A549 (cell line): ENCODE results near the gene SND1. TPM values are rescaled to one million over a fixed set of nuclear protein-coding genes. Genes with fewer than 3 reads are reported as not detected.

Source experiments
- ATAC-seq, 2 experiments: fragments of 200-7000 bp in 1 of 2; fragments of >200 bp in 1 of 2; cut with Nextera tagmentation in 1 of 2; cut with Tn5 transposase in 1 of 2; 3 replicates each; pipeline versions ENCODE4 v1.8.0 to v1.9.1; 2018 to 2020; ENCODE audit warnings: mild to moderate bottlenecking in 1 of 2, moderate library complexity in 1 of 2
- CTCF ChIA-PET: fragments of 300-600 bp; sonication (Branson Sonifier 250); formaldehyde crosslinking; extraction: SDS; loops from one replicate; lab custom pipeline; 2021; ENCODE audit warnings: antibody characterized with exemption, inconsistent platforms; lab: Yijun Ruan, JAX
- POLR2A ChIA-PET: fragments of 350-600 bp; formaldehyde crosslinking; extraction: SDS; loops from one replicate; lab custom pipeline; 2021; ENCODE audit warnings: antibody characterized with exemption, inconsistent platforms; lab: Yijun Ruan, JAX
- DNase-seq, 2 experiments: peaks; one replicate each; pipeline versions ENCODE4 v3.0.0 to v3.0.0-alpha.2; 2011 to 2016; ENCODE audit warnings: low read depth in 1 of 2, low spot score in 1 of 2
- FAIRE-seq: peaks from 2 replicates; lab custom pipeline; 2011; peaks lifted over from hg19 to GRCh38; lab: Jason Lieb, UNC
- H3K27ac ChIP-seq, 2 experiments: fragments of >200 bp; sonication (Bioruptor Twin); formaldehyde crosslinking; 3 replicates each; pipeline ENCODE4 v1.5.1; 2016 to 2017
- H3K4me1 ChIP-seq: fragments of >200 bp; sonication (Bioruptor Twin); formaldehyde crosslinking; 3 replicates; pipeline ENCODE4 v1.6.1; 2016
- H3K4me2 ChIP-seq: fragments of >200 bp; sonication (Bioruptor Twin); formaldehyde crosslinking; 3 replicates; pipeline ENCODE4 v1.6.1; 2016
- H3K4me3 ChIP-seq: fragments of >200 bp; sonication (Bioruptor Twin); formaldehyde crosslinking; 3 replicates; pipeline ENCODE4 v1.5.1; 2016
- H3K9me3 ChIP-seq: fragments of >200 bp; sonication (Bioruptor Twin); formaldehyde crosslinking; 3 replicates; pipeline ENCODE4 v1.6.1; 2016
- CBX2 ChIP-seq: fragments of 200-600 bp; sonication (generic); IDR thresholded peaks from 2 replicates; pipeline ENCODE4 v1.6.1; 2016; ENCODE audit warnings: low read depth, mild to moderate bottlenecking, borderline replicate concordance
- CEBPB ChIP-seq, 2 experiments: fragments of >200 bp in 1 of 2; sonication (Bioruptor Twin) in 1 of 2; formaldehyde crosslinking in 1 of 2; IDR thresholded peaks; 2 replicates each; pipeline ENCODE4 v1.6.1; 2012 to 2016
- EHF ChIP-seq: fragments of 250-450 bp; sonication (Bioruptor Pico); IDR thresholded peaks from 2 replicates; pipeline ENCODE4 v1.5.0; 2020; ENCODE audit warnings: mild to moderate bottlenecking
- EHMT2 ChIP-seq: fragments of 200-600 bp; sonication (generic); IDR thresholded peaks from 2 replicates; pipeline ENCODE4 v1.6.1; 2016; ENCODE audit warnings: antibody characterized with exemption, low read depth, mild to moderate bottlenecking, moderate library complexity
- FOSL2 ChIP-seq, 2 experiments: fragments of 450-650 bp in 1 of 2; fragments of >200 bp in 1 of 2; sonication (Bioruptor Twin) in 1 of 2; formaldehyde crosslinking; IDR thresholded peaks; 2 replicates each; pipeline versions ENCODE4 v1.5.0 to v1.6.1; 2016 to 2020; ENCODE audit warnings: mild to moderate bottlenecking in 1 of 2, moderate library complexity in 1 of 2
- HES2 ChIP-seq: fragments of >200 bp; sonication (Bioruptor Twin); formaldehyde crosslinking; IDR thresholded peaks from 2 replicates; pipeline ENCODE4 v1.6.1; 2016
- HEYL ChIP-seq: fragments of 250-450 bp; sonication (Bioruptor Pico); IDR thresholded peaks from 2 replicates; pipeline ENCODE4 v1.8.0; 2021; ENCODE audit warnings: mild to moderate bottlenecking, moderate library complexity
- JUN ChIP-seq, 2 experiments: fragments of >200 bp; sonication (Bioruptor Twin); formaldehyde crosslinking; IDR thresholded peaks; 2 replicates in 1 of 2; 3 replicates in 1 of 2; pipeline ENCODE4 v1.6.1; 2016 to 2017
- JUNB ChIP-seq: fragments of >200 bp; sonication (Bioruptor Twin); formaldehyde crosslinking; IDR thresholded peaks from 2 replicates; pipeline ENCODE4 v1.6.1; 2016
- MAZ ChIP-seq: fragments of 150-350 bp; IDR thresholded peaks from 2 replicates; pipeline ENCODE4 v1.6.1; 2014; ENCODE audit warnings: antibody characterized with exemption, low read depth, low read length, borderline replicate concordance
- REST ChIP-seq: fragments of 200-600 bp; sonication (generic); IDR thresholded peaks from 2 replicates; pipeline ENCODE4 v1.6.1; 2016; ENCODE audit warnings: antibody characterized with exemption, mild to moderate bottlenecking, moderate library complexity
- RFX5 ChIP-seq: fragments of 450-650 bp; IDR thresholded peaks from 2 replicates; pipeline ENCODE4 v1.7.1; 2014; ENCODE audit warnings: antibody characterized with exemption, mild to moderate bottlenecking, moderate library complexity
- TFCP2L1 ChIP-seq: fragments of 250-450 bp; sonication (Bioruptor Pico); IDR thresholded peaks from 2 replicates; pipeline ENCODE4 v1.5.0; 2021; ENCODE audit warnings: mild to moderate bottlenecking
- ZFP36 ChIP-seq: fragments of 450-650 bp; IDR thresholded peaks from 2 replicates; pipeline ENCODE4 v1.6.1; 2014; ENCODE audit warnings: borderline replicate concordance; ENCODE audit not compliant: partially characterized antibody
- ZSCAN20 ChIP-seq: fragments of 250-450 bp; sonication (Bioruptor Pico); IDR thresholded peaks from 2 replicates; pipeline ENCODE4 v1.8.0; 2022; ENCODE audit warnings: mild to moderate bottlenecking, moderate library complexity
- WGBS: methylation state at CpG from one replicate; pipeline ENCODE4 v1.1.6; 2017; ENCODE audit errors: missing lambda C conversion rate; 5-methylcytosine and 5-hydroxymethylcytosine counted together
- polyA plus RNA-seq, 4 experiments: library from polyadenylated mRNA; depleted of rRNA in 3 of 4; stranded (reverse); fragments of >200 nt; fragmentation: RNase III in 1 of 4; extraction: RNeasy Plus Mini Kit Qiagen cat#74134 plus additional on column Dnase treatment in 1 of 4; gene quantifications; 2 replicates in 3 of 4; 3 replicates in 1 of 4; pipeline ENCODE4 v1.2.3, GENCODE V29; 2011 to 2017
- TF ChIP-seq, protein P1 (sequence below): fragments of 250-450 bp; sonication (Bioruptor Pico); IDR thresholded peaks from 2 replicates; pipeline ENCODE4 v1.5.0; 2020; ENCODE audit warnings: low read depth, mild to moderate bottlenecking, moderate library complexity

Gene SND1
- polyA plus RNA-seq, 2 of the 4 experiments (the other 2 are of a cell fraction): 102 to 138 TPM

GRCh38 chr7:127780489-127780888, 128.5 kb downstream of the SND1 start (continued):
- no peak for TF ChIP-seq TFCP2L1 (CRISPR knock-in tag)

GRCh38 chr7:127781081-127781480, 129.1 kb downstream of the SND1 start:
- no peak for DNase-seq
- 61% methylated on average over 4 of the region's 4 CpGs for WGBS
- ATAC-seq: no peak
- H3K4me3 ChIP-seq: no peak overlapping the region
- H3K27ac ChIP-seq: no peak overlapping the region
- no peak for TF ChIP-seq ZSCAN20 (CRISPR knock-in tag)
- no peak for TF ChIP-seq REST
- no peak for TF ChIP-seq EHMT2
- peaks cover 8% of the 10 kb centered on the region for H3K4me1 ChIP-seq
- no peak overlapping the region for H3K4me2 ChIP-seq
- CTCF ChIA-PET: interaction anchor here (1.3 kb wide), 1 partner anchor 11 kb away, joined by 5 read pairs; no protein-coding TSS in a partner anchor
- no peak for FAIRE-seq
- no peaks in the 10 kb centered on the region for H3K9me3 ChIP-seq
- POLR2A ChIA-PET: no interaction called here

- no peak for DNase-seq
- TF ChIP-seq CBX2: no peak
- TF ChIP-seq MAZ: no peak
- no peak for TF ChIP-seq ZFP36
- TF ChIP-seq FOSL2 (IDR thresholded peaks at IDR 0.05): no peak
- no peak for TF ChIP-seq FOSL2 (CRISPR knock-in tag; IDR thresholded peaks at IDR 0.05)
- TF ChIP-seq RFX5: no peak
- TF ChIP-seq JUNB: no peak
- TF ChIP-seq REST: no peak
- TF ChIP-seq JUN (IDR thresholded peaks at IDR 0.05): no peak
- TF ChIP-seq HES2: no peak
- no peak for TF ChIP-seq EHF (CRISPR knock-in tag)
- no peak for TF ChIP-seq HEYL
- TF ChIP-seq, protein P1, sequence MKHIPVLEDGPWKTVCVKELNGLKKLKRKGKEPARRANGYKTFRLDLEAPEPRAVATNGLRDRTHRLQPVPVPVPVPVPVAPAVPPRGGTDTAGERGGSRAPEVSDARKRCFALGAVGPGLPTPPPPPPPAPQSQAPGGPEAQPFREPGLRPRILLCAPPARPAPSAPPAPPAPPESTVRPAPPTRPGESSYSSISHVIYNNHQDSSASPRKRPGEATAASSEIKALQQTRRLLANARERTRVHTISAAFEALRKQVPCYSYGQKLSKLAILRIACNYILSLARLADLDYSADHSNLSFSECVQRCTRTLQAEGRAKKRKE (CRISPR knock-in tag): no peak
- no peak for TF ChIP-seq ZSCAN20 (CRISPR knock-in tag)
- no peak for TF ChIP-seq TFCP2L1 (CRISPR knock-in tag)
- no peak for TF ChIP-seq CEBPB (IDR thresholded peaks at IDR 0.05)
- no peak overlapping the region for H3K4me2 ChIP-seq
- H3K4me1 ChIP-seq: peaks cover 8% of the 10 kb centered on the region
- POLR2A ChIA-PET: no interaction called here
- H3K4me3 ChIP-seq: no peak overlapping the region
- ATAC-seq: no peak
- no peak overlapping the region for H3K27ac ChIP-seq
- H3K9me3 ChIP-seq: no peaks in the 10 kb centered on the region
- no peak for FAIRE-seq
- CTCF ChIA-PET: interaction anchor here (2.9 kb wide), 1 partner anchor 11 kb away, joined by 12 read pairs; no protein-coding TSS in a partner anchor
Observed at GRCh38 chr7:127782075-127782474, 130.1 kb downstream of the SND1 start.
